SK-N-SH (cell line): ENCODE data around the gene SEMA3C. TPM values are rescaled to one million over a fixed set of nuclear protein-coding genes. Genes with fewer than 3 reads are reported as not detected.
"Not testable (repeated sequence)": the region's sequence is repeated elsewhere in the genome, so short reads cannot be mapped to it uniquely, and the experiment has no call there.

Experiments
- CTCF ChIA-PET: fragments of 300-600, 350-600 bp; formaldehyde crosslinking; extraction: SDS; loops from one replicate; lab custom pipeline; 2021; lab: Yijun Ruan, JAX
- POLR2A ChIA-PET: fragments of 350-600 bp; sonication (Branson Sonifier 250); formaldehyde crosslinking; extraction: SDS; loops from one replicate; lab custom pipeline; 2020; ENCODE audit warnings: antibody characterized with exemption, inconsistent platforms; lab: Yijun Ruan, JAX
- DNase-seq: peaks from one replicate; pipeline ENCODE4 v3.0.0; 2012
- H2AFZ ChIP-seq: fragments of 200-600 bp; sonication (generic); 2 replicates; pipeline ENCODE4 v1.8.1; 2016; ENCODE audit warnings: antibody characterized with exemption, mild to moderate bottlenecking, low read depth
- H3F3A ChIP-seq: fragments of 200-600 bp; sonication (generic); replicated peaks from 2 replicates; pipeline ENCODE3; 2016; ENCODE audit warnings: antibody characterized with exemption, mild to moderate bottlenecking; ENCODE audit not compliant: insufficient read depth
- H3K27ac ChIP-seq, 2 experiments: fragments of 200-500 bp in 1 of 2; fragments of 200-600 bp in 1 of 2; sonication (Bioruptor generic) in 1 of 2; sonication (generic), shearing (Covaris generic) in 1 of 2; 2 replicates each; pipeline versions ENCODE4 v1.5.1 to v1.6.1; 2014 to 2016; ENCODE audit warnings: low read depth in 2 of 2, inconsistent platforms in 1 of 2, low read length in 1 of 2, mild to moderate bottlenecking in 1 of 2, mixed read lengths in 1 of 2
- H3K27me3 ChIP-seq: fragments of 200-600 bp; sonication (generic), shearing (Covaris generic); 2 replicates; pipeline ENCODE4 v1.6.1; 2016; ENCODE audit warnings: mixed run types; ENCODE audit not compliant: insufficient read depth
- H3K36me3 ChIP-seq, 2 experiments: fragments of 200-500 bp in 1 of 2; fragments of 200-600 bp in 1 of 2; sonication (Bioruptor generic) in 1 of 2; sonication (generic) in 1 of 2; replicated peaks in 1 of 2; 2 replicates each; pipeline versions ENCODE3 to v1.5.1; 2014 to 2016; ENCODE audit warnings: low read length in 1 of 2, mild to moderate bottlenecking in 1 of 2; ENCODE audit not compliant: insufficient read depth in 2 of 2, control insufficient read depth in 1 of 2
- H3K4me1 ChIP-seq, 2 experiments: fragments of 200-500 bp in 1 of 2; fragments of 200-600 bp in 1 of 2; sonication (Bioruptor generic) in 1 of 2; sonication (generic), shearing (Covaris generic) in 1 of 2; 2 replicates each; pipeline versions ENCODE4 v1.5.1 to v1.6.1; 2014 to 2016; ENCODE audit warnings: low read depth in 1 of 2, low read length in 1 of 2, mixed run types in 1 of 2; ENCODE audit not compliant: insufficient read depth in 2 of 2, control insufficient read depth in 1 of 2
- H3K4me2 ChIP-seq: fragments of 200-600 bp; sonication (generic), shearing (Covaris generic); 2 replicates; pipeline ENCODE4 v1.6.1; 2017; ENCODE audit warnings: mixed run types
- H3K4me3 ChIP-seq, 2 experiments: fragments of 200-500 bp in 1 of 2; fragments of 200-600 bp in 1 of 2; sonication (Bioruptor generic) in 1 of 2; sonication (generic), shearing (Covaris generic) in 1 of 2; 2 replicates each; pipeline versions ENCODE4 v1.5.1 to v1.8.1; 2014 to 2016; ENCODE audit warnings: low read depth in 2 of 2, inconsistent platforms in 1 of 2, low read length in 1 of 2, mild to moderate bottlenecking in 1 of 2, mixed read lengths in 1 of 2, moderate library complexity in 1 of 2
- H3K79me2 ChIP-seq: fragments of 200-600 bp; sonication (generic); 2 replicates; pipeline ENCODE4 v1.8.1; 2017; ENCODE audit warnings: mild to moderate bottlenecking; ENCODE audit not compliant: insufficient read depth
- H3K9ac ChIP-seq: fragments of 200-600 bp; sonication (generic); 2 replicates; pipeline ENCODE4 v1.6.1; 2017; ENCODE audit warnings: mixed run types
- H3K9me2 ChIP-seq: fragments of 200-600 bp; sonication (generic); 2 replicates; pipeline ENCODE4 v1.6.1; 2017; ENCODE audit warnings: mixed run types
- H3K9me3 ChIP-seq: fragments of 200-600 bp; sonication (generic); 2 replicates; pipeline ENCODE4 v1.6.1; 2017; ENCODE audit warnings: mixed run types, mild to moderate bottlenecking, moderate library complexity
- H4K20me1 ChIP-seq: fragments of 200-600 bp; sonication (generic); 2 replicates; pipeline ENCODE4 v1.6.1; 2017; ENCODE audit warnings: mild to moderate bottlenecking, mixed run types; ENCODE audit not compliant: insufficient read depth
- CHD2 ChIP-seq: fragments of 150-350 bp; IDR thresholded peaks from 2 replicates; pipeline ENCODE4 v1.6.1; 2018; ENCODE audit warnings: low read length; ENCODE audit not compliant: partially characterized antibody
- ELF1 ChIP-seq: IDR thresholded peaks from 2 replicates; pipeline ENCODE4 v1.4.0; 2012
- EP300 ChIP-seq, 2 experiments: IDR thresholded peaks; 2 replicates each; pipeline versions ENCODE4 v1.4.0 to v1.6.1; 2012; ENCODE audit warnings: borderline replicate concordance in 1 of 2, low read depth in 1 of 2, low read length in 1 of 2
- MEF2A ChIP-seq: IDR thresholded peaks from 2 replicates; pipeline ENCODE4 v1.4.0; 2012; ENCODE audit warnings: low read depth, borderline replicate concordance
- MXI1 ChIP-seq: IDR thresholded peaks from 2 replicates; pipeline ENCODE4 v1.6.1; 2012; ENCODE audit warnings: mild to moderate bottlenecking, low read depth, low read length, improper control_type of control experiment
- POLR2AphosphoS5 ChIP-seq: IDR thresholded peaks from 2 replicates; pipeline ENCODE4 v1.6.1; 2012; ENCODE audit warnings: low read depth, low read length
- SIN3A ChIP-seq: IDR thresholded peaks from 2 replicates; pipeline ENCODE4 v1.6.1; 2012; ENCODE audit warnings: low read depth, mild to moderate bottlenecking, low read length, moderate library complexity, borderline replicate concordance
- SMC3 ChIP-seq: IDR thresholded peaks from 2 replicates; pipeline ENCODE4 v1.6.1; 2012; ENCODE audit warnings: low read depth, low read length, improper control_type of control experiment
- TEAD4 ChIP-seq: IDR thresholded peaks from 2 replicates; pipeline ENCODE4 v1.4.0; 2012; ENCODE audit warnings: mild to moderate bottlenecking, borderline replicate concordance; ENCODE audit not compliant: insufficient read depth
- WGBS: methylation state at CpG from one replicate; pipeline ENCODE4 v1.1.6; 2017; ENCODE audit warnings: low lambda C conversion rate; 5-methylcytosine and 5-hydroxymethylcytosine counted together
- polyA plus RNA-seq, 3 experiments: library from polyadenylated mRNA; depleted of rRNA; stranded (reverse); fragments of >200 nt; gene quantifications; 2 replicates each; pipeline ENCODE4 v1.2.3, GENCODE V29; 2012
- TF ChIP-seq, protein P1 (sequence below): IDR thresholded peaks from 2 replicates; pipeline ENCODE4 v1.4.0; 2012; ENCODE audit warnings: low read depth, borderline replicate concordance
- TF ChIP-seq, protein P2 (sequence below): IDR thresholded peaks from 2 replicates; pipeline ENCODE4 v1.6.1; 2012; ENCODE audit warnings: mild to moderate bottlenecking, low read depth, low read length, moderate library complexity
- TF ChIP-seq, protein P3 (sequence below): IDR thresholded peaks from 2 replicates; pipeline ENCODE4 v1.4.0; 2012; ENCODE audit warnings: low read depth
- TF ChIP-seq, protein P4 (sequence below): IDR thresholded peaks from 2 replicates; pipeline ENCODE4; 2012

Gene SEMA3C
- polyA plus RNA-seq, 1 of the 3 experiments (the other 2 are of a cell fraction) = 51.1 TPM

DNA sequence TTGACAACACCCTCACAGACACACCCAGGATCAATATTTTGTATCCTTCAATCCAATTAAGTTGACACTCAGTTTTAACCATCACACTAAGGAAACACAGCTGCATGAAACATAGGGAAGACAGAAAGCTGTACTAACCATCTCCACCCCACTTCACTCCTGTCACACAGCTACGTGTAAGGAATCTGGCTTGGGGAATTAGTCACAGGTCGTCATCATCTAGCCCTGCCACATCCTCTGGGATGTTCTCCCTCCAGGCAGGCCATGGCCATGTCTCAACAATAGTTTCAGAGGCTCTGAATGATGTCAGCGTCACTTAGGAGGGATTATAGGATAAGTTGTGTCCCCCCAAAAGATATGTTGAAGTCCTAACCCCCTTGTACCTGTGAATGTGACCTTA is 10.8 kb upstream of the SEMA3C start (continued):
- TF ChIP-seq, protein P1, sequence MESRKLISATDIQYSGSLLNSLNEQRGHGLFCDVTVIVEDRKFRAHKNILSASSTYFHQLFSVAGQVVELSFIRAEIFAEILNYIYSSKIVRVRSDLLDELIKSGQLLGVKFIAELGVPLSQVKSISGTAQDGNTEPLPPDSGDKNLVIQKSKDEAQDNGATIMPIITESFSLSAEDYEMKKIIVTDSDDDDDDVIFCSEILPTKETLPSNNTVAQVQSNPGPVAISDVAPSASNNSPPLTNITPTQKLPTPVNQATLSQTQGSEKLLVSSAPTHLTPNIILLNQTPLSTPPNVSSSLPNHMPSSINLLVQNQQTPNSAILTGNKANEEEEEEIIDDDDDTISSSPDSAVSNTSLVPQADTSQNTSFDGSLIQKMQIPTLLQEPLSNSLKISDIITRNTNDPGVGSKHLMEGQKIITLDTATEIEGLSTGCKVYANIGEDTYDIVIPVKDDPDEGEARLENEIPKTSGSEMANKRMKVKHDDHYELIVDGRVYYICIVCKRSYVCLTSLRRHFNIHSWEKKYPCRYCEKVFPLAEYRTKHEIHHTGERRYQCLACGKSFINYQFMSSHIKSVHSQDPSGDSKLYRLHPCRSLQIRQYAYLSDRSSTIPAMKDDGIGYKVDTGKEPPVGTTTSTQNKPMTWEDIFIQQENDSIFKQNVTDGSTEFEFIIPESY = no peak
- TF ChIP-seq ELF1 = no peak
- no peak for TF ChIP-seq POLR2AphosphoS5

DNA sequence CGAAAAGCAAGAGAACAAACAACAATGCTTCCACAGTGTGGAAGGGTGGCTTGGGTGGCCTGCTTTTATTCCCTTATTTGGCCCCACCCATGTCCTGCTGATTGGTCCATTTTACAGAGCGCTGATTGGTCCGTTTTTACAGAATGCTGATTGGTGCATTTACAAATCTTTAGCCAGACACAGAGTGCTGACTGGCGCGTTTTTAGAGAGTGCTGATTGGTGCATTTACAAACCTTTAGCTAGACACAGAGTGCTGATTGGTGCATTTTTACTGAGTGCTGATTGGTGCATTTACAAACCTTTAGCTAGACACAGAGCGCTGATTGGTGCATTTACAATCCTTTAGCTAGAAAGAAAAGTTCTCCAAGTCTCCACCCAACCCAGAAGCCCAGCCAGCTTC is 8.1 kb upstream of the SEMA3C start:
- H3K9me3 ChIP-seq, DNase-seq, POLR2A ChIA-PET, H3K9ac ChIP-seq, H3K4me1 ChIP-seq, H3K27ac ChIP-seq, H3K36me3 ChIP-seq, H3K4me2 ChIP-seq, H3K9me2 ChIP-seq, H4K20me1 ChIP-seq, H3K4me3 ChIP-seq, H3K27me3 ChIP-seq, H2AFZ ChIP-seq, H3K79me2 ChIP-seq, H3F3A ChIP-seq: not testable (repeated sequence)
- WGBS = 97% methylated on average over 6 of the region's 6 CpGs
- CTCF ChIA-PET = interaction anchor here (0.6 kb wide), 1 partner anchor 42 kb away, joined by 3 read pairs; no protein-coding TSS in a partner anchor

DNA sequence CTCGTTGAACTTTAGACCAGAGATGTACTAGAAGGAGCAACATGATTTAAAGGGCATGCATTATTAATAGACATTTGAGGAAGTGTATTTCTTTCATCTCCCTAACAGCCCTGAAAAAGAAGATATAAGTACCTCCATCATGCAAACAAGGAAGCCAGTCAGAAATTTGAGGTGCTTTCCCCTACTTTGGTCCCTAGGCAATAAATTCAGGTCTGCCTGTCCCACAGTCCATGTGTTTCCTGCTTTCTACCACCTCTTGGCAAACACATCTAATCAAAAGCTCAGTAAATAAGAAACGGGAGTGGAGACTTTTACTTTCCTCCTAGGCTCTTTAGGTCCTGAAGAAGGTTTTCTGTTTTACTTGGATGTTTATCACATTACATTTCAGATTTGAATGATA is 5.2 kb upstream of the SEMA3C start:
- WGBS = 76% methylated on average over 2 of the region's 2 CpGs
- no peak overlapping the region for H3K27ac ChIP-seq
- DNase-seq = no peak
- no peaks in the 10 kb centered on the region for H3K79me2 ChIP-seq
- H4K20me1 ChIP-seq = no peaks in the 10 kb centered on the region
- H2AFZ ChIP-seq = no peak overlapping the region
- H3K9me3 ChIP-seq = no peaks in the 10 kb centered on the region
- ChIA-PET POLR2A (no interaction called here), CTCF (interaction anchor here (0.9 to 4.1 kb wide), 6 partner anchors 9 to 546 kb away, joined by 3 to 17 read pairs (median 6); no protein-coding TSS in a partner anchor)
- TF ChIP-seq MXI1 (no peak), TEAD4 (no peak), EP300 (IDR thresholded peaks at IDR 0.05; ENCODE audit: borderline replicate concordance in 1 of 2, low read depth in 1 of 2, low read length in 1 of 2) (no peak)
- H3F3A ChIP-seq = peaks cover 2% of the 10 kb centered on the region
- no peaks in the 10 kb centered on the region for H3K36me3 ChIP-seq
- H3K27me3 ChIP-seq = no peaks in the 10 kb centered on the region
- peaks cover 3 to 5% of the 10 kb centered on the region in 2 experiments; a peak in 2 of 4 replicates for H3K4me1 ChIP-seq
- no peak overlapping the region for H3K9ac ChIP-seq
- no peak overlapping the region for H3K4me2 ChIP-seq
- no peaks in the 10 kb centered on the region for H3K9me2 ChIP-seq
- H3K4me3 ChIP-seq = no peak overlapping the region

DNA sequence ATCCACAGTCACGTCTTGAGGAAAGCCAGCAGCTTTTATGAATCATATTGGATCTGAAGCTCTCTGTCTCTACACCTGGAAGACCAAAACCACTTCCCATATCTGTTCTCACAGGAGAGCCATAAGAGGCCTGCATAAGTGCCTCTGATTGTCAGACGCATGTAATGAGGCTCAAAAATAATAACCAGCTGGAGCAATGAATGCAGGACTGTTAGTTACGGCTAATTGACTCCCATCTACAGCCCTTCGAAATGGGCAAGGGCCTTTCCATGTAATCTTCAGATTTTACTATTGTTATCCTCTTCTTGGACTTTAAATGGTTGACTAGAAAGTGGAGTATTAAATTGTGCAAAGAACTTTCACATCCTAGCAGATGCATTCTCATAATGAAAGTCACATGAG is 4.4 kb upstream of the SEMA3C start:
- peaks cover 3 to 5% of the 10 kb centered on the region in 2 experiments; a peak in 2 of 4 replicates for H3K4me1 ChIP-seq
- no peaks in the 10 kb centered on the region for H3K27me3 ChIP-seq
- no peak overlapping the region for H3K4me3 ChIP-seq
- POLR2A ChIA-PET = no interaction called here
- peaks cover 5% of the 10 kb centered on the region; the same call in 1 of the 2 replicates for H3K79me2 ChIP-seq
- no peak overlapping the region for H3K4me2 ChIP-seq
- 92% methylated on average over 4 of the region's 4 CpGs for WGBS
- no peak overlapping the region for H3K27ac ChIP-seq
- CTCF ChIA-PET = interaction anchor here (0.9 to 4.1 kb wide), 8 partner anchors 10 to 547 kb away, joined by 3 to 17 read pairs (median 4); no protein-coding TSS in a partner anchor
- no peaks in the 10 kb centered on the region for H3K36me3 ChIP-seq
- no peak overlapping the region for H2AFZ ChIP-seq
- no peaks in the 10 kb centered on the region for H3K9me2 ChIP-seq
- no peak for DNase-seq
- H3F3A ChIP-seq = peaks cover 8% of the 10 kb centered on the region
- no peaks in the 10 kb centered on the region for H4K20me1 ChIP-seq
- no peaks in the 10 kb centered on the region for H3K9me3 ChIP-seq
- no peak overlapping the region for H3K9ac ChIP-seq
- TF ChIP-seq, protein P2, sequence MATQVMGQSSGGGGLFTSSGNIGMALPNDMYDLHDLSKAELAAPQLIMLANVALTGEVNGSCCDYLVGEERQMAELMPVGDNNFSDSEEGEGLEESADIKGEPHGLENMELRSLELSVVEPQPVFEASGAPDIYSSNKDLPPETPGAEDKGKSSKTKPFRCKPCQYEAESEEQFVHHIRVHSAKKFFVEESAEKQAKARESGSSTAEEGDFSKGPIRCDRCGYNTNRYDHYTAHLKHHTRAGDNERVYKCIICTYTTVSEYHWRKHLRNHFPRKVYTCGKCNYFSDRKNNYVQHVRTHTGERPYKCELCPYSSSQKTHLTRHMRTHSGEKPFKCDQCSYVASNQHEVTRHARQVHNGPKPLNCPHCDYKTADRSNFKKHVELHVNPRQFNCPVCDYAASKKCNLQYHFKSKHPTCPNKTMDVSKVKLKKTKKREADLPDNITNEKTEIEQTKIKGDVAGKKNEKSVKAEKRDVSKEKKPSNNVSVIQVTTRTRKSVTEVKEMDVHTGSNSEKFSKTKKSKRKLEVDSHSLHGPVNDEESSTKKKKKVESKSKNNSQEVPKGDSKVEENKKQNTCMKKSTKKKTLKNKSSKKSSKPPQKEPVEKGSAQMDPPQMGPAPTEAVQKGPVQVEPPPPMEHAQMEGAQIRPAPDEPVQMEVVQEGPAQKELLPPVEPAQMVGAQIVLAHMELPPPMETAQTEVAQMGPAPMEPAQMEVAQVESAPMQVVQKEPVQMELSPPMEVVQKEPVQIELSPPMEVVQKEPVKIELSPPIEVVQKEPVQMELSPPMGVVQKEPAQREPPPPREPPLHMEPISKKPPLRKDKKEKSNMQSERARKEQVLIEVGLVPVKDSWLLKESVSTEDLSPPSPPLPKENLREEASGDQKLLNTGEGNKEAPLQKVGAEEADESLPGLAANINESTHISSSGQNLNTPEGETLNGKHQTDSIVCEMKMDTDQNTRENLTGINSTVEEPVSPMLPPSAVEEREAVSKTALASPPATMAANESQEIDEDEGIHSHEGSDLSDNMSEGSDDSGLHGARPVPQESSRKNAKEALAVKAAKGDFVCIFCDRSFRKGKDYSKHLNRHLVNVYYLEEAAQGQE = no peak
- TF ChIP-seq, protein P3, sequence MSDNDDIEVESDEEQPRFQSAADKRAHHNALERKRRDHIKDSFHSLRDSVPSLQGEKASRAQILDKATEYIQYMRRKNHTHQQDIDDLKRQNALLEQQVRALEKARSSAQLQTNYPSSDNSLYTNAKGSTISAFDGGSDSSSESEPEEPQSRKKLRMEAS = no peak
- TF ChIP-seq TEAD4 (no peak), CHD2 (no peak), SIN3A (no peak), MEF2A (no peak), SMC3 (no peak)
- TF ChIP-seq, protein P4, sequence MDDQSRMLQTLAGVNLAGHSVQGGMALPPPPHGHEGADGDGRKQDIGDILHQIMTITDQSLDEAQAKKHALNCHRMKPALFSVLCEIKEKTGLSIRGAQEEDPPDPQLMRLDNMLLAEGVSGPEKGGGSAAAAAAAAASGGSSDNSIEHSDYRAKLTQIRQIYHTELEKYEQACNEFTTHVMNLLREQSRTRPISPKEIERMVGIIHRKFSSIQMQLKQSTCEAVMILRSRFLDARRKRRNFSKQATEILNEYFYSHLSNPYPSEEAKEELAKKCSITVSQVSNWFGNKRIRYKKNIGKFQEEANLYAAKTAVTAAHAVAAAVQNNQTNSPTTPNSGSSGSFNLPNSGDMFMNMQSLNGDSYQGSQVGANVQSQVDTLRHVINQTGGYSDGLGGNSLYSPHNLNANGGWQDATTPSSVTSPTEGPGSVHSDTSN = no peak
